ENCODE results near the gene HOXB5.

- TF ChIP-seq, protein P1, sequence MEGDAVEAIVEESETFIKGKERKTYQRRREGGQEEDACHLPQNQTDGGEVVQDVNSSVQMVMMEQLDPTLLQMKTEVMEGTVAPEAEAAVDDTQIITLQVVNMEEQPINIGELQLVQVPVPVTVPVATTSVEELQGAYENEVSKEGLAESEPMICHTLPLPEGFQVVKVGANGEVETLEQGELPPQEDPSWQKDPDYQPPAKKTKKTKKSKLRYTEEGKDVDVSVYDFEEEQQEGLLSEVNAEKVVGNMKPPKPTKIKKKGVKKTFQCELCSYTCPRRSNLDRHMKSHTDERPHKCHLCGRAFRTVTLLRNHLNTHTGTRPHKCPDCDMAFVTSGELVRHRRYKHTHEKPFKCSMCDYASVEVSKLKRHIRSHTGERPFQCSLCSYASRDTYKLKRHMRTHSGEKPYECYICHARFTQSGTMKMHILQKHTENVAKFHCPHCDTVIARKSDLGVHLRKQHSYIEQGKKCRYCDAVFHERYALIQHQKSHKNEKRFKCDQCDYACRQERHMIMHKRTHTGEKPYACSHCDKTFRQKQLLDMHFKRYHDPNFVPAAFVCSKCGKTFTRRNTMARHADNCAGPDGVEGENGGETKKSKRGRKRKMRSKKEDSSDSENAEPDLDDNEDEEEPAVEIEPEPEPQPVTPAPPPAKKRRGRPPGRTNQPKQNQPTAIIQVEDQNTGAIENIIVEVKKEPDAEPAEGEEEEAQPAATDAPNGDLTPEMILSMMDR (IDR thresholded peaks at IDR 0.05): no peak
- no peak for TF ChIP-seq POLR2A (IDR thresholded peaks at IDR 0.05)
- no peak for TF ChIP-seq EP300 (IDR thresholded peaks at IDR 0.05)
These were observed 1.5 kb downstream of the HOXB5 start for GRCh38 chr17:48592057-48592514.

Measured in ovary (tissue), 3 donors.